ENCODE measurements around the gene PPM1N.
"Not testable (repeated sequence)": the region's sequence is repeated elsewhere in the genome, so short reads cannot be mapped to it uniquely, and the experiment has no call there.

PPM1N gene

GRCh38 chr19:45510352-45510751, 12.1 kb downstream of the PPM1N start:
- DNase-seq = not testable (repeated sequence)

- no peak for DNase-seq
Observed at GRCh38 chr19:45511074-45511473, 12.8 kb downstream of the PPM1N start.

GRCh38 chr19:45512881-45513483, 14.7 kb downstream of the PPM1N start:
- no peak for DNase-seq

- no peak for DNase-seq
Observed at GRCh38 chr19:45514376-45515051, 16.3 kb downstream of the PPM1N start.

GRCh38 chr19:45515081-45515624, 16.9 kb downstream of the PPM1N start:
- no peak for DNase-seq

GRCh38 chr19:45515807-45516401, 17.7 kb downstream of the PPM1N start:
- no peak for DNase-seq

GRCh38 chr19:45517238-45517637, 19.0 kb downstream of the PPM1N start:
- DNase-seq = no peak

GRCh38 chr19:45517641-45518468, 19.6 kb downstream of the PPM1N start:
- DNase-seq = no peak

GRCh38 chr19:45518469-45518826, 20.2 kb downstream of the PPM1N start:
- DNase-seq = no peak

GRCh38 chr19:45522010-45522941, 24.0 kb downstream of the PPM1N start:
- no peak for DNase-seq

GRCh38 chr19:45523642-45524256, 25.5 kb downstream of the PPM1N start:
- peak; percentile 94 for DNase-seq

- no peak for DNase-seq
Observed at GRCh38 chr19:45524575-45525129, 26.4 kb downstream of the PPM1N start.

GRCh38 chr19:45526143-45526542, 27.9 kb downstream of the PPM1N start:
- DNase-seq = peak; percentile 80

- DNase-seq = no peak
Observed at GRCh38 chr19:45526971-45527370, 28.7 kb downstream of the PPM1N start.

- DNase-seq = no peak
Observed at GRCh38 chr19:45527731-45528130, 29.5 kb downstream of the PPM1N start.

- DNase-seq = peak; percentile 26
Observed at GRCh38 chr19:45528149-45528743, 30.0 kb downstream of the PPM1N start.

- DNase-seq = peak; percentile 77
Observed at GRCh38 chr19:45528744-45529419, 30.6 kb downstream of the PPM1N start.

- no peak for DNase-seq
Observed at GRCh38 chr19:45529420-45529785, 31.2 kb downstream of the PPM1N start.

- no peak for DNase-seq
Observed at GRCh38 chr19:45531349-45531748, 33.1 kb downstream of the PPM1N start.

- no peak for DNase-seq
Observed at GRCh38 chr19:45539459-45539858, 41.2 kb downstream of the PPM1N start.

Data from eye (tissue), 1 donor.